Liver (tissue), 9 donors: ENCODE measurements around the gene TRAK1. TPM values are rescaled to one million over a fixed set of nuclear protein-coding genes. Genes with fewer than 3 reads are reported as not detected.

Source experiments
- DNase-seq: peaks from one replicate; pipeline ENCODE4 v3.0.0-alpha.2; 2017; ENCODE audit warnings: low spot score
- H3K27ac ChIP-seq, 2 donors: one replicate each; pipeline ENCODE4 v1.7.0; 2013; ENCODE audit warnings: inconsistent platforms in 2 of 2, low read length in 2 of 2, control low read depth in 1 of 2, low read depth in 1 of 2, mild to moderate bottlenecking in 1 of 2
- H3K27me3 ChIP-seq, 4 donors: one replicate each; pipeline versions ENCODE4 v1.6.1 to v1.7.0; 2013; ENCODE audit warnings: low read length in 3 of 4, inconsistent platforms in 1 of 4, mild to moderate bottlenecking in 1 of 4, moderate library complexity in 1 of 4; ENCODE audit not compliant: control insufficient read depth in 4 of 4, insufficient read depth in 4 of 4
- H3K36me3 ChIP-seq, 4 donors: one replicate each; pipeline versions ENCODE4 v1.6.1 to v1.7.0; 2013; ENCODE audit warnings: low read length in 3 of 4, mild to moderate bottlenecking in 3 of 4, low read depth in 1 of 4, moderate library complexity in 1 of 4; ENCODE audit not compliant: control insufficient read depth in 4 of 4, insufficient read depth in 3 of 4
- H3K4me1 ChIP-seq, 4 donors: one replicate each; pipeline versions ENCODE4 v1.6.1 to v1.7.0; 2013; ENCODE audit warnings: low read length in 3 of 4, mild to moderate bottlenecking in 3 of 4, moderate library complexity in 1 of 4; ENCODE audit not compliant: control insufficient read depth in 4 of 4, insufficient read depth in 4 of 4
- H3K4me3 ChIP-seq, 3 donors: one replicate each; pipeline versions ENCODE4 v1.6.1 to v1.7.0; 2013; ENCODE audit warnings: low read length in 3 of 3, control low read depth in 1 of 3, low read depth in 1 of 3, mild to moderate bottlenecking in 1 of 3
- H3K9ac ChIP-seq, 2 donors: one replicate each; pipeline ENCODE4 v1.7.0; 2013; ENCODE audit warnings: low read length in 2 of 2, mild to moderate bottlenecking in 2 of 2, moderate library complexity in 2 of 2, control low read depth in 1 of 2, low read depth in 1 of 2
- H3K9me3 ChIP-seq, 4 donors: one replicate each; pipeline versions ENCODE4 v1.6.1 to v1.7.0; 2013; ENCODE audit warnings: low read length in 3 of 4; ENCODE audit not compliant: control insufficient read depth in 4 of 4
- CTCF ChIP-seq: fragments of 150-350 bp; IDR thresholded peaks from 2 replicates; pipeline ENCODE4 v1.5.1; 2017; ENCODE audit warnings: improper control_type of control experiment, low read depth, low read length; ENCODE audit not compliant: missing input control
- EGR1 ChIP-seq, 2 donors: IDR thresholded peaks; 2 replicates each; pipeline ENCODE4 v1.6.1; 2016 to 2018; ENCODE audit warnings: antibody characterized with exemption in 2 of 2, low read depth in 2 of 2
- GABPA ChIP-seq, 2 donors: IDR thresholded peaks in 1 of 2; conservative IDR thresholded peaks in 1 of 2; 2 replicates each; pipeline ENCODE4 v1.6.1; 2016; ENCODE audit warnings: antibody characterized with exemption in 2 of 2, mild to moderate bottlenecking in 1 of 2, moderate library complexity in 1 of 2
- HNF4A ChIP-seq, 2 donors: conservative IDR thresholded peaks; 2 replicates each; pipeline ENCODE4 v1.6.1; 2016; ENCODE audit warnings: antibody characterized with exemption in 2 of 2, mild to moderate bottlenecking in 2 of 2
- HNF4G ChIP-seq: IDR thresholded peaks from 2 replicates; pipeline ENCODE4 v1.6.1; 2016; ENCODE audit warnings: antibody characterized with exemption
- JUND ChIP-seq, 2 donors: IDR thresholded peaks; 2 replicates each; pipeline ENCODE4 v1.6.1; 2016; ENCODE audit warnings: antibody characterized with exemption in 2 of 2
- NR2F2 ChIP-seq: IDR thresholded peaks from 2 replicates; pipeline ENCODE4 v1.6.1; 2016; ENCODE audit warnings: antibody characterized with exemption
- RAD21 ChIP-seq, 2 donors: IDR thresholded peaks; 2 replicates each; pipeline ENCODE4 v1.6.1; 2016; ENCODE audit warnings: antibody characterized with exemption in 2 of 2, mild to moderate bottlenecking in 2 of 2
- REST ChIP-seq: IDR thresholded peaks from 2 replicates; pipeline ENCODE4 v1.6.1; 2016; ENCODE audit warnings: antibody characterized with exemption, mild to moderate bottlenecking
- RXRA ChIP-seq, 2 donors: IDR thresholded peaks; 2 replicates each; pipeline ENCODE4 v1.6.1; 2017 to 2018; ENCODE audit warnings: antibody characterized with exemption in 2 of 2, mild to moderate bottlenecking in 1 of 2
- SP1 ChIP-seq: IDR thresholded peaks from 2 replicates; pipeline ENCODE4 v1.6.1; 2018; ENCODE audit warnings: antibody characterized with exemption, mild to moderate bottlenecking
- TAF1 ChIP-seq: conservative IDR thresholded peaks from 2 replicates; pipeline ENCODE4 v1.6.1; 2016; ENCODE audit warnings: antibody characterized with exemption, mild to moderate bottlenecking
- YY1 ChIP-seq: IDR thresholded peaks from 2 replicates; pipeline ENCODE4 v1.6.1; 2016; ENCODE audit warnings: antibody characterized with exemption, mild to moderate bottlenecking
- WGBS: extraction: QIAGEN DNeasy Blood & Tissue Kit; methylation state at CpG from one replicate; pipeline ENCODE4 v1.1.7; 2013; 5-methylcytosine and 5-hydroxymethylcytosine counted together
- polyA plus RNA-seq, 2 donors: library from polyadenylated mRNA; stranded (reverse) in 1 of 2; unstranded in 1 of 2; fragments of 200-250 nt in 1 of 2; fragments of >200 nt in 1 of 2; fragmentation: Nextera tagmentation in 1 of 2; extraction: Ambion mirVana in 1 of 2; gene quantifications; one replicate each; pipeline versions ENCODE4 v1.2.1 to v1.2.3, GENCODE V29; 2013 to 2015
- total RNA-seq, 2 donors: library from RNA; depleted of rRNA; stranded (reverse); fragments of >200 nt; gene quantifications; one replicate each; pipeline ENCODE4 v1.2.3, GENCODE V29; 2014
- TF ChIP-seq, protein P1 (sequence below): IDR thresholded peaks from 2 replicates; pipeline ENCODE4 v1.6.1; 2016; ENCODE audit warnings: antibody characterized with exemption
- TF ChIP-seq, protein P2 (sequence below): IDR thresholded peaks from 2 replicates; pipeline ENCODE4 v1.6.1; 2016; ENCODE audit warnings: antibody characterized with exemption
- donor health status: healthy.
- donor health status: healthy.
- donor health status: healthy.
- donor health status: healthy.
- donor health status: healthy.

The TRAK1 gene
- total and polyA plus RNA-seq, 4 donors = 3.4 to 21.7 (median 8.6) TPM

GRCh38 chr3:42235532-42235931 is 144.4 kb downstream of the TRAK1 start:
- Histone ChIP-seq H3K27me3 (no peaks in the 10 kb centered on the region), H3K27ac (no peak overlapping the region), H3K9ac (no peak overlapping the region), H3K9me3 (peaks cover 4 to 9% (median 6%) of the 10 kb centered on the region in 4 donors), H3K4me3 (no peak overlapping the region), H3K36me3 (no peaks in the 10 kb centered on the region), H3K4me1 (peaks cover 0 to 15% (median 11%) of the 10 kb centered on the region in 4 donors)
- TF ChIP-seq NR2F2 (no peak), RXRA (IDR thresholded peaks at IDR 0.05) (no peak), YY1 (no peak), TAF1 (no peak), JUND (IDR thresholded peaks at IDR 0.05) (no peak)
- DNase-seq = no peak

DNA sequence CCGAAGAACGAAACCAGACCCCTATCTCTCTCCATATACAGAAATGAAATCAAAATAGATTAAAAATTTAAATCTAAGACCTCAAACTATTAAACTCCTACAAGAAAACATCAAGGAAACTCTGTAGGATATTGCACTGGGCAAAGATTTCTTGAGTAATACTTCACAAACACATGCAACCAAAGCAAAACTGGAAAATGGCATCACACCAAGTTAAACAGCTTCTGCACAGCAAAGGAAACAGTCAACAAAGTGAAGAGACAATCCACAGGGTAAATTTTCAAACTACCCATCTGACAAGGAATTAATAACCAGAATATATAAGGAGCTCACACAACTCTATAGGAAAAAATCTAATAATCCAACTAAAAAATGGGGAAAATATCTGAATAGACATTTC is 145.5 kb downstream of the TRAK1 start:
- Histone ChIP-seq H3K9me3 (peaks cover 4 to 9% (median 6%) of the 10 kb centered on the region in 4 donors), H3K4me3 (no peak overlapping the region), H3K27me3 (no peaks in the 10 kb centered on the region), H3K9ac (no peak overlapping the region), H3K36me3 (no peaks in the 10 kb centered on the region), H3K27ac (no peak overlapping the region), H3K4me1 (peaks cover 0 to 5% (median 1%) of the 10 kb centered on the region in 4 donors)
- TF ChIP-seq CTCF (no peak), EGR1 (IDR thresholded peaks at IDR 0.05; ENCODE audit: low read depth in 2 of 2) (no peak), GABPA (IDR thresholded peaks at IDR 0.05 in 1 of 2, conservative IDR thresholded peaks at IDR 0.05 in 1 of 2) (no peak), TAF1 (no peak)
- DNase-seq = no peak
- WGBS = 94% methylated on average over 2 of the region's 2 CpGs

DNA sequence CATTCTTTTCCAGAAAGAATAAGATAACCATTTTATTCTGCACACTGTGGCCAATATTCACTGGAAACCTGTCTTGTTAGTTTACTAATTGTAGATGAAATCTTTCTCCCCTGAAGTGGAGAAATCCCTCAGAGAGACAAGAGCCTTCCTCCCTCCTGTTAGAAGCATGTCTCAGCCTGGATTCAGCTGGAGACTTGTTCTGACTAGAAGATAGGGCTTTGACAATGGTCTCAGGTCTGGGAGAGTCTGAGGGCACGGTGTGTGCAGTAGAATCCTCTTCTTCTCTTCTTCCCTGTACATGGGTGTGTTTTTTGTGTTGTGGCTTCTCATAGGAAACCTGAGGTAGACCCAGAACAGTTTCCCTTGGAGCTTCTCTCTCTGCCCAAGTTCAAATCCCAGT is 154.9 kb downstream of the TRAK1 start:
- Histone ChIP-seq H3K9me3 (no peaks in the 10 kb centered on the region), H3K27ac (no peak overlapping the region)
- no peak for TF ChIP-seq EGR1 (IDR thresholded peaks at IDR 0.05; ENCODE audit: low read depth in 2 of 2)
- TF ChIP-seq RXRA (IDR thresholded peaks at IDR 0.05) = no peak
- TF ChIP-seq, protein P1, sequence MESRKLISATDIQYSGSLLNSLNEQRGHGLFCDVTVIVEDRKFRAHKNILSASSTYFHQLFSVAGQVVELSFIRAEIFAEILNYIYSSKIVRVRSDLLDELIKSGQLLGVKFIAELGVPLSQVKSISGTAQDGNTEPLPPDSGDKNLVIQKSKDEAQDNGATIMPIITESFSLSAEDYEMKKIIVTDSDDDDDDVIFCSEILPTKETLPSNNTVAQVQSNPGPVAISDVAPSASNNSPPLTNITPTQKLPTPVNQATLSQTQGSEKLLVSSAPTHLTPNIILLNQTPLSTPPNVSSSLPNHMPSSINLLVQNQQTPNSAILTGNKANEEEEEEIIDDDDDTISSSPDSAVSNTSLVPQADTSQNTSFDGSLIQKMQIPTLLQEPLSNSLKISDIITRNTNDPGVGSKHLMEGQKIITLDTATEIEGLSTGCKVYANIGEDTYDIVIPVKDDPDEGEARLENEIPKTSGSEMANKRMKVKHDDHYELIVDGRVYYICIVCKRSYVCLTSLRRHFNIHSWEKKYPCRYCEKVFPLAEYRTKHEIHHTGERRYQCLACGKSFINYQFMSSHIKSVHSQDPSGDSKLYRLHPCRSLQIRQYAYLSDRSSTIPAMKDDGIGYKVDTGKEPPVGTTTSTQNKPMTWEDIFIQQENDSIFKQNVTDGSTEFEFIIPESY = no peak
- TF ChIP-seq HNF4A (conservative IDR thresholded peaks at IDR 0.05) = no peak
- no peak for TF ChIP-seq HNF4G
- TF ChIP-seq REST = no peak
- no peak for TF ChIP-seq SP1
- no peak for TF ChIP-seq TAF1
- TF ChIP-seq JUND (IDR thresholded peaks at IDR 0.05) = no peak
- no peak for TF ChIP-seq GABPA (IDR thresholded peaks at IDR 0.05 in 1 of 2, conservative IDR thresholded peaks at IDR 0.05 in 1 of 2)
- no peak for TF ChIP-seq YY1
- TF ChIP-seq CTCF = no peak
- TF ChIP-seq RAD21 (IDR thresholded peaks at IDR 0.05) = no peak
- TF ChIP-seq NR2F2 = no peak
- TF ChIP-seq, protein P2, sequence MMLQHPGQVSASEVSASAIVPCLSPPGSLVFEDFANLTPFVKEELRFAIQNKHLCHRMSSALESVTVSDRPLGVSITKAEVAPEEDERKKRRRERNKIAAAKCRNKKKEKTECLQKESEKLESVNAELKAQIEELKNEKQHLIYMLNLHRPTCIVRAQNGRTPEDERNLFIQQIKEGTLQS = no peak

More for the DNA sequence above, 154.9 kb downstream of the TRAK1 start:
- no peaks in the 10 kb centered on the region for H3K36me3 ChIP-seq
- H3K9ac ChIP-seq = no peak overlapping the region
- H3K4me1 ChIP-seq = peaks cover 0 to 6% (median 2%) of the 10 kb centered on the region in 4 donors
- WGBS = 55% methylated on average over 1 of the region's 1 CpG
- H3K4me3 ChIP-seq = no peak overlapping the region
- H3K27me3 ChIP-seq = no peaks in the 10 kb centered on the region
- DNase-seq = no peak
